Measurements from ENCODE around the gene PARP2.
"Not testable (repeated sequence)": the region's sequence is repeated elsewhere in the genome, so short reads cannot be mapped to it uniquely, and the experiment has no call there.

The PARP2 gene

DNA sequence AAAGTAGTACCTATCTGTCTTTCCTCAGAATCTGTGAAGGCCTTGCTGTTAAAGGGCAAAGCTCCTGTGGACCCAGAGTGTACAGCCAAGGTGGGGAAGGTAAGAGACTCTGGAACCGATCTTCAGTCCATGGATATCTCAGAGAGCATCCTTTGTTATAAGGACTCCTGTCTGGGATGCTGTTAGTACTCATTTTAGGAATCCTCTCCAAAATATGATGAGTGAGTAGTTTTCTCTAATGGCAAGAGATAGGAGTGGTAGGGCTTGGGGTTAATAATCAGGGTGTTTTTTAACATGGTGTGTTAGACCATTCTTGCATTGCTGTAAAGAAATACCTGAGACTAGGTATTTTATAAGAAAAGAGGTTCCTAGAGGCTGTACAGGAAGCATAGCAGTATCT is 1.9 kb downstream of the PARP2 start:
- no peak for DNase-seq (ENCODE audit: low read depth in 2 of 2)

DNA sequence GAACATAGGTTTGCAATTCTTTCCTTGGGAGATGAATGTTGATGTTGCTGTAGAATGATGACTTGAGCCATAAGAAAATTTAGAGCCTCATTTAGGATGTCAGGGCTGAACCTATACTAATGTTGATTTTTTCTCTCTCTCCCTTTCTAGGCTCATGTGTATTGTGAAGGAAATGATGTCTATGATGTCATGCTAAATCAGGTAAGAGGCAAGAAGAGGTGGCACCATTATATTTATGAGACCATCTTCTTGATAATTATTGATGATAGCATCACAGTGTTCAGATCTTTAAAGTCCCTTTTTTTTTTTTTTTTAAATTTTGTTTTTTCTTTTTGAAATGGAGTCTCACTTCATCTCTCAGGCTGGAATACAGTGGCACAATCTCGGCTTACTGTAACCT is 3.3 kb downstream of the PARP2 start:
- DNase-seq (ENCODE audit: low read depth in 2 of 2): no peak

DNA sequence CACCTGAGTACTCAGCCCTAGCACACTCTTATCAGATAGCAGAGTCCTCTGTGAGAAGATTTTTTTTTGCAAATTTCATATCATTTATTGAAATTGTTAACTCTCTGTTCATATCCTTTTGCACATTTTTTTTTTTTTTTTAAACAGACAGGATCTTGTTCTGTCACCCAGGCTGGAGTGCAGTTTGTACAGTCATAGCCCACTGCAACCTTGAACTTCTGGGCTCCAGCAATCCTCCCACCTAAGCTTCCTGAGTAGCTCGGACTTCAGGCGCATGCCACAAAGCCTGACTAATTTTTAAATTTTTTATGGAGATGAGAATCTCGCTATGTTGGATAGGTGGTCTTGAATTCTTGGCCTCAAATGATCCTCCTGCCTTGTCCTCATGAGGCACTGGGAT is 4.3 kb downstream of the PARP2 start:
- DNase-seq (ENCODE audit: low read depth in 2 of 2): no peak

DNA sequence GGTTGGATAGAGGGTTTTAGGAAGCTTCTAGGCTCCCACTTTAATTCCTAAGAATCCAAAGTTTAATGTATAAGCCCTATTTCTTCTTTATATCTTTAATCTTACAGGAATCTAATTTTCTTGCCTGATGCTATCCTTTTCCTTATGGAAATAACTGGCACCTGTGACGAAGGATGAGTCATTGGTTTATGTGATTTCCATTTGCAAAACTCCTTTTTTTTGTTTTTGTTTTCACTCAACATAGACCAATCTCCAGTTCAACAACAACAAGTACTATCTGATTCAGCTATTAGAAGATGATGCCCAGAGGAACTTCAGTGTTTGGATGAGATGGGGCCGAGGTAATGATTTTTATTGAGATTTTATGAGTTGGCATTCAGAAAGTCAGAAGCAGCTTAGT is 6.8 kb downstream of the PARP2 start:
- no peak for DNase-seq (ENCODE audit: low read depth in 2 of 2)

DNA sequence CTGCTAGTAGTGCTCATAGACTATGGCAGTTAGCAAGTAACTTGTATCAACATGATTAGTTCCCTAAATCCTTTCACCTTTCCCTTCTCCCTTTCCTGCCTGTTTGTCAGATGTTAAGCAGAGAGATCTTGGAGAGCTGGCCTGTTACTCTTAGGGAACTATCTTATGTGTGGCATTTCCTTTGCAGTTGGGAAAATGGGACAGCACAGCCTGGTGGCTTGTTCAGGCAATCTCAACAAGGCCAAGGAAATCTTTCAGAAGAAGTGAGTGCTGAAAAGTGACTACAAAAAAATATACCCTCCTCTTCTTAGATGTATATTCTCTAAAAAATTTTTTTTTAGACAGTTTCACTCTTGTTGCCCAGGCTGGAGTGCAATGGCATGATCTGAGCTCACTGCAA is 7.4 kb downstream of the PARP2 start:
- no peak for DNase-seq (ENCODE audit: low read depth in 2 of 2)

DNA sequence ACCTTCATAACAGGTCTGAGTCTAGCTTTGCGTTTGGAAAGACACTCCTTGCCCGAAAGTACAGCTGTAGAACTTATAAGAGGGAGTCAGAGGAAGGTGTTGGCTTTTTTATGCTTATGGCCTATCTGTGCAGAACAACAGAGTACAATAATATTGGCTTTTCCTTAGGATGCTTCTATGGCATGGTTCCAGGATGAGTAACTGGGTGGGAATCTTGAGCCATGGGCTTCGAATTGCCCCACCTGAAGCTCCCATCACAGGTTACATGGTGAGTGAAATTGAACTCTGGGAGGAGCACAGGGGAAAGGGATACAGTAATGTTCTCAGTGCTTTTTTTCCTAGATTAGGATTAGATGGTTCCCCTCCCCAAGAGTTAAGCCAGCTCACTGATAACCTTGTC is 13.0 kb downstream of the PARP2 start:
- no peak for DNase-seq (ENCODE audit: low read depth in 2 of 2)

DNA sequence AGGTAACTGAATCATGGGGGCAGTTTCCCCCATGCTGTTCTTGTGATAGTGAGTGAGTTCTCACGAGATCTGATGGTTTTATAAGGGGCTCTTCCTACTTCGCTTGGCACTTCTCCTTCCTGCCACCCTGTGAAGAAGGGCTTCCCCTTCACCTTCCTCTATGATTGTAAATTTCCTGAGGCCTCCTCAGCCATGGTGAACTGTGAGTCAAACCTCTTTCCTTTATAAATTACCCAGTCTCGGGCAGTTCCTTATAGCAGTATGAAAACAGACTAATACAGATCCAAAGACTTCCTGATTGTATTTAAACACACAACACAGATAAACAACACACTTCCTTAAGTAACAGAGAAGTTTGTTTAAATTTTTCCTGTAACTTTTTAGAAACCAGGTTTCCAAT is 15.0 kb downstream of the PARP2 start:
- DNase-seq (ENCODE audit: low read depth in 2 of 2): not testable (repeated sequence)

DNA sequence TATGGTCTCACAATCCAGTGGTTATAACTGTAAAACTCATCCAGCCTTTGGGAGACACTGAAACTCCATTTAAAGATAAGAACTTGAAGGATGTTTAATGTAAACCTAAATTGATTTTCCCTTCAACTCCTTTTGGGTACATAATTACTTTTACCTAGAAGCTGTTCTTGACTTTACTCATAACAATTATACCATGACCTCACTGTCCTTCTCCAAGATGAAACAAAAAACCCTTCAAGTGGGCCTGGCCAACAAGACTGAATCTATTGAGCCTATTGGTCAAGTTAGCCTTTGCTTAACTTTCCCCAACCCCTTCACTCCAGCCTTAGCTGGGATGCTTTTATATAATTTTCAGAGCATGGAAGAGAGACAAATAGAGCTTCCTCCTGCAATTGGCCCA is 22.5 kb downstream of the PARP2 start:
- no peak for DNase-seq (ENCODE audit: low read depth in 2 of 2)

DNA sequence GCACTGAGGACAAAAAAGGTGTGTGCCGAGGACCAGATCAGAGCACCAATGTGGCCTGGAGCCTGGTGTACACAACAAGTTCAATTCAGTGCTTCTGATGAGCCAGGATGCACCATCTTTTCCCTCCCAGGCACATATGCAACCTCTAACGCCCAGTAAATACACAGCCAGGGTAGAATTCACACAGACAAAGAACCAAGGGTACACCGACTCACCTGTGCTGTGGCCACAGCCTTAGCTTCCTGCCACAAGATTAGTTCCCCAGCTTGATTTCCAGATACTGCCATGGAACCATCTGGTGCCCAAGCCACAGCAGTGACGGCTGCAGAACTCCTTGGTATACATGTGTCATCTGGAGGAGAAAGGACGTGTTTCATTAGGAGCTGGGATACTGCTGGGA is 29.4 kb downstream of the PARP2 start:
- DNase-seq (ENCODE audit: low read depth in 2 of 2): no peak

DNA sequence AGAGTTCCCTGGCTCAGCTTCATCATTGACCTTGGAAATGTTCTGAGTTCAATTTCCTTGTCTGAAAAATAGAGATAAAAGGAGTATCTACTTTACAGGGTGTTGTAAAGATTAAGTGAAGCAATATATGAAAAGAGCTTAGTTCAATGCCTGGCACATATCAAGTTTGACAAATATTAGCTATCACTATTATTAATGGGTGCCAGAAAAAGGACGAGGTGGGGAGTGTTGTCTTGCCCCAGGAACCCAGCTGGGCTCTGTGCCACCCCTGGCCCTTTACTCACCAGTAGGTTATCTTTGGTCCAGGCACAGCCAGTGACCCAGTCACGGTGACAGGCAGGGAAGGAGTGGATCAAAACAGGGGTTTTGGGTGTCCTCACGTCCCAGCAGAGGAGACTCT is 32.0 kb downstream of the PARP2 start:
- no peak for DNase-seq (ENCODE audit: low read depth in 2 of 2)

DNA sequence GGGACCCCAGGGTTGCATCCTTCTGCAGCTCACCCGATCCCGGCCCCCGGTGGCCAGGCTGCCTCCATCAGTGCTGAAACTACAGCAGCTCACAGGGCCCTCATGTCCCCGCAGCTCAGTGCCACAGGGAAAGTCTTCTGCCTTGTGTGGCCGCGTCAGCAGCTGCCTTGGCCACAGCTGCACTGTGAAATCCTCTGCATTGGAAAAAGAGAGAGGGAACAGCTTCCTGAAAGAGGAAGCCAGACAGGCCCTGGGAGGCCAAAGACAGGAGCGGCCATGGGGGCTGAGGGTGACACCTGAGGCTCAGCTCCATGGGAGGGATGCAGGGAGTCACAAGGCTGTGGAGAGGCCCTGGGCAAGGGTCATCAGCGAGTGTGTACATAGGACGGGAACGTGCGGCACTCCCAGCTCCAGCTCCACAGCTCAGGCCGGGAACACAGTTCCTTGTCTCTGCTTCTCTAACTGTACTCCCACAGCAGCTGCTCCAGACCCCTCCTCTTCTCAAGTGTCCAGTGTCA is 32.7 kb downstream of the PARP2 start:
- no peak for DNase-seq (ENCODE audit: low read depth in 2 of 2)

DNA sequence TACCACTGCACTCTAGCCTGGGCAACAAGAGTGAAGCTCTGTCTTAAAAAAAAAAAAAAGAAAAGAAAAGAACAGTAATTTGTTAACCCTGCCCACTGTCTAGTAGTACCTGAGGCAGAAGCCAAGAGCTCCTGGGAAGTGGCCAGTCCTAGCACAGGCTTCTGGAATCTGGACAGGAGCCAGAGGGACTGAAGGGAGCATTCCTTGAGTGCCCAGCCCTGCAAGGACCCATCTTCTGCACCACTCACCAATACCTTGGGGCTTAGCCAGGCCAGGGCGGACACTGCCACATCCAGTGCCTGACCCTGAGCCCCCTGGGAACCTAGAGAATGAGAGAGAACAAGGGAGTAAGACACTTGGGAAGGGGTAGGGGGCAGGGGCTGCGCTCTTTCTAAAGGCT is 33.7 kb downstream of the PARP2 start:
- no peak for DNase-seq (ENCODE audit: low read depth in 2 of 2)

DNA sequence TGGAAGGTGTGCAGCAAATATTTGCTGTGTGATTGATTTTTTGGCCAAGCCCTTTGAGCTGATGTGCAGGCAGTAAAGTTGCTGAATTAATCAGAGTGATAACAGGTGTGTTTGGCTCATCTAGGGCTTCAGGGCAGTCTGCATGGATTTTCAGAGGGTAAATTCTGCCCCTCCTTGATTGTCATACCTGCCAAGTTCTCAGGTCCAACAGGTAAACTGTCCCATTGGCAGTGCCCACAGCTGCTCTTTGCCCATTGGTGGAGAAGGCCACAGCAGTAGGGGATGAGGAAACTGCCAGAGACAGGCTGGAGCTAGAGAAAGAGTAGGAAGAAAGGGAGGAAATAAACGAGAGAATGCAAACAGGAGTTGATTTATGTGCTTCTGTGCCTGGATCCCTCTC is 36.3 kb downstream of the PARP2 start:
- DNase-seq (ENCODE audit: low read depth in 2 of 2): no peak

DNA sequence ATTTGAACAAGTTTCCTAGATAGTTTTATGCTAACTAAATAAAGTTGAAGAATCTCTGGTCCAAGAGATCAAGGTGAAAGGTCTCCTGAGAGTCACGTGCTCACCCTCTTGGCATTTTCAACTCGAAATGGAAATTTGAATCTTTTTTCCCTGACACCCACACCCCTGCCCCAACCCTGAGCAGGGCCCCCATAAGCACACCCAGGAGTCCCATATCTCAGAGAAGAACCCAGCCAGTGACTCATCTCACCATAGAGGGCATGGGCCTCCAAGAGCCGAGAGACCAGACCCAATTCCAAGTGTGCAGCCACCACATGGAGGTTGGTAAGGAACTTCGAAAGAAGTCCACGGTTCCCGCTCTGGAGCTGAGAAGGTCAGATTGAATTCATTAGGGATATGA is 37.2 kb downstream of the PARP2 start:
- DNase-seq (ENCODE audit: low read depth in 2 of 2): no peak

DNA sequence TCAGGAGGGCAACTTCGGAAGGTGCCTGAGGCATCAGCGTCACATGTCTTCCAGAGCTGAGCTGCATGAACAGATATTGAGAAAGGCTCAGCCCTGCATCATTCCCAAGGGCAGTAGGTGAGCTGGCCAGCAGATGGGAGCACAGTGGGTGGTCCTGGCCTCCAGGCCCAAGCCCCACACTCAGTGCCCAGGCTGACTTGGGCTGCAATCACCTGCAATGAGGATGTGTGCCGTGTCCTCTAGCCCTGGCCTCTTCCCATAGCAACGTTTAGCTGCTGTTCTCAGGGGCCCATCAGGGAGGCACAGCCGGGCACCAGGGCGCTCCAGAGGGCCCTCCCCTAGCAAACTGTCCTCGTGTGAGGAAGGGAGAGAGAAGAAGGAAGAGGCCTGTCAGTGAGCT is 37.9 kb downstream of the PARP2 start:
- no peak for DNase-seq (ENCODE audit: low read depth in 2 of 2)

DNA sequence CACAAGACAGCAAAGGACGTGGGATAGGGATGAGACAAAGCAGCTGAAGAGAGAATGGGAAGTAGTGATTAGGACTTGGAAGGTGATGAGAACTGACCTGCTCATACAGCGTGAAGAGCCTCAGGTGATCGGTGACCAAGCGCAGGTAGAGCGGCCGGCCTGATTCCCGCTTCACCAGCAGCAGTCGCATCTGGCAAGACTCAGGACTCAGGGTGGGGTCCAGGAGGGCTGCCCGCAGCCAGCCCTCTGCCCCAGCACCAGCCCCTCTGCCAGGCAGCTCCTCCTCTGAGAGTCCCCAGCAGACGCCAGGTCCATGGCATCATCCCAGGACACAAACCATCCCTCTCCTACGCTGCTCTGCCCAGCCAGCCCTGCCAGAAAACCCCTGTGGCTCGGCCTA is 39.1 kb downstream of the PARP2 start:
- no peak for DNase-seq (ENCODE audit: low read depth in 2 of 2)

DNA sequence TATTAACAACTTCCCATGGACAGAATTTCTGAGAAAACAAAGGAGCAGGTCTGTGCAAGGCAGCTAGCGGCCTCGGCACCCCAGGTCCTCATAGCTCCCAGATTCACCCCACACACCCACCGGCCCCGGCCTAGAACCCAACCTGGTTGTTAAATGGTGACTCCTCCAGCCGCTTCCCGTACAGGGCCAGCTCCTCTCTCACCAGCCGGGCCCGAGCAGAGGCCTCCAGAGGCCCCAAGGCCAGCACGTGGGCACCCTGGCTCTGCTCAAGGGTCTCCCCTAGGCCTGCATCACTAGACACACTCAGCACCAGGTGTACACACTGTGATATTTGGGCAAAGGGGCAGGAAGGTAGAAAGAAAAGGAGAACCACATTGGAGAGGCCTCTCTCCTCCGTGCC is 39.6 kb downstream of the PARP2 start:
- DNase-seq (ENCODE audit: low read depth in 2 of 2): no peak

DNA sequence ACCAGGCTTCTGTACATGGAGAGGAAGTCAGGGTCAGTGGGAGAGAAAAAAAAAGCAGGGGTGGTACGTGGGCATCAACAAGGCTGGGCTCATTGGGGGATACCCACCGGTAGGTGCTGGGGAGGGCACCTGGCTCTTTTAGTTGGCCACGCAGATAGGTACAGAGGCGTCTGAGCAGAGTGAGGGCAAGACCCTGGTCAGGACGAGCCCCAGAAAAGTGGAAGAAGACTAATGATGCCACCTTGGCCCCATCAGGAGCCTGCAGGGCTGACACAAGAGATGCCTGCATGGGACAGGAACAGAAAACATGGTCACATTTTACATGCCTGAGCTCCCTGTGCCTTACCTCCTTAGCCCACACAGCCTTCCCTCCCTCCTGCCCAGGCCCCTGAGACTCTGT is 40.2 kb downstream of the PARP2 start:
- no peak for DNase-seq (ENCODE audit: low read depth in 2 of 2)

DNA sequence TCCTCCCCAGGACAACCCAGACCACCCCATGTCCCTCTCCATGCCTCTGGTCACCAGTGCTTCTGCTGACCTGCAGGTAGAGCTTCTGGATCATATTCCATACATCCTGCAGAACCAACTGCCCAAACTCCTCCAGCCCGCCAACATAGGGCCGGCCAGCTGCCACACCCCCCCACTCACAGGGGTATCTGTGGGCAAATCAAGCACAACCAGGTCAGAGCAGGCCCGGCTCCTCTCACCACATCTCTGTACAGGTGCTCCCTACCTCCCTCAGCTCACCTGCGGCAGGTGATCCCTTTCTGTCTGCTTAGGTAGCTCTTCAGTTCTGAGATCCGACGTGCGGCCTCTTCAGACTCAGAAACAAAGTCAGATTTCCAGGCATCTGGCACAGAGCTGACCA is 40.9 kb downstream of the PARP2 start:
- DNase-seq (ENCODE audit: low read depth in 2 of 2): no peak

DNA sequence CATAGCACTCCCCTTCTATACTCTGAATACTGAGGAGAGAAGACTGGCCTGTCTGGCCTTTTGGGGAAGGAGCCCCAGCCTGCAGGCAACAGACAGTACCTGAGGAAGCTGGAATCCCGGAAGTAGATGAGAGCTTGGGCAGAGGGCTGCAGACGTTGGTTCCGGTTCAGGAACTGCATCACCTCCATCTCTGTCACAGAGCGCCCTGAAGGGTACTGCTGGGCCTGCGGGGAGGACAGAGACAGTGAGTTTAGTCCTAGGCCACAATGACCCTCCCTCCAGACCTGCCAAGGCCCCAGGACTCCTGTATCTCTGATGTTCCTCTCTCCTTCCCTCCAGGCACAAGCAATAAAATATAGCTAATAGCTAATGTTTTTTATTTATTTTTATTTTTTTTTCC is 41.5 kb downstream of the PARP2 start:
- no peak for DNase-seq (ENCODE audit: low read depth in 2 of 2)

DNA sequence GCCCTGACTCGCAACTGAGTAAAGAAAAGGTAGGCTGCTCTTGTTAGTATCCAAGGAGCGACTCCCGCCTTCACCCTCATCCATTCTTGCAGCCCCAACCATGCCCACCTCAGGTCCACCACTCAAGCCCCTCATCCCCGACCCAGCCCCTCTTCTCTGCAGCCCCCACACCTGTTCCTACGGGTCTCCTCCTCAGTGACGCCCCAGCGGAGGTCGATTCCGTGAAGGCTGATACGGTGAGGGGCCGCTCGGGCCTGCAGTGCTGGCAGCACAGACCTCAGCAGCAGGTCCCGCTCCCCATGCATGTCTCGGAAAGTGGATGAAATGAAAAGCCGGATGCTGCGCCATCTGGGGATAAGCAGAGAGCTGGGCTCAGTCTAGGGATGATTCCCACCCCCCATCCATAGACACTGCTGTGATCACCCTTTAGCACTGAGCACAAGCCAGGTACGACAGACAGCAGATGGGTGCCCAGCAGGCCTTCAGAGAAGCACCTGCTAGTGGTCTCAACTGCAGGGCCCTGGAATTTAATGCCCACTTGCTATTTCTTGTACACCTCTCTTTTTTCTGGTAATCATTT is 42.9 kb downstream of the PARP2 start:
- no peak for DNase-seq (ENCODE audit: low read depth in 2 of 2)

DNA sequence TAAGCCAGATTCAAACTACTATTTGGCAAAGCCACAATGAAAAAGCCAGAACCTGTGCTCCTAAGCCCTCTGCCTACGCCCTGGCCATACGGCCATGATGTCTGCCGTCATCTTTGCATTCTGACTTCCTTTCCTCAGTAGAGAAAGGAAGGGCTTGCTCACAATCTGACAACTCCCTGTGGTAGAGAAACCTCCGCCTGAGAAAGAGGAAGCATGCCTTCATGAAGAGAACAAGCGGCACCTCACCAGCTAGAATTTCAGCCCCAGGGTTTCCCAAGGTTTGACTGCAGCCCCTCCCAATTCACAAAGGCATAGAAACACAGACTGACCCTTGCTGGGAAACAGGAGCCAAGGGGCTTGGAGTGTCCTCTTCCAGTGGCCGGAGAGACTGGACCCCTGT is 44.1 kb downstream of the PARP2 start:
- DNase-seq (ENCODE audit: low read depth in 2 of 2): no peak

DNA sequence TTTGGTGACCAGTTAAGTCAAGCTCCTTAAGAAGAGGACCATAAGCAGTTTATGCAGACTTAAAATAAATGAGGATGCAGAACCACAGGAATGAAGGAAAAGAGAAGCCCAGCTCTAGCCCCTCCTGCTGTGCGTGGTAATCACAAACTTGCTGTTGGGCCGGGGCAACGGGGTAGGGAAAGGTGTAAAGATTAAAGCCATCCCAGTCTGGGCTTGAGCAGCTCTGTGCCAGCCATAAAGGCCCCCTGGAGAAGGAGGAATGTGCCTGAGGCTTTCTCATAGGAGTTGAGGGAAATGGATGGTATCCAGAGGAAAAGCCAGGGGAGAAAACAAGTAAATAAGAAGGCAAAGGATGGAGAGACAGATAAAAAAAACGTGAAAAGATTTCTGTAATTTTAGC is 44.7 kb downstream of the PARP2 start:
- DNase-seq (ENCODE audit: low read depth in 2 of 2): no peak

DNA sequence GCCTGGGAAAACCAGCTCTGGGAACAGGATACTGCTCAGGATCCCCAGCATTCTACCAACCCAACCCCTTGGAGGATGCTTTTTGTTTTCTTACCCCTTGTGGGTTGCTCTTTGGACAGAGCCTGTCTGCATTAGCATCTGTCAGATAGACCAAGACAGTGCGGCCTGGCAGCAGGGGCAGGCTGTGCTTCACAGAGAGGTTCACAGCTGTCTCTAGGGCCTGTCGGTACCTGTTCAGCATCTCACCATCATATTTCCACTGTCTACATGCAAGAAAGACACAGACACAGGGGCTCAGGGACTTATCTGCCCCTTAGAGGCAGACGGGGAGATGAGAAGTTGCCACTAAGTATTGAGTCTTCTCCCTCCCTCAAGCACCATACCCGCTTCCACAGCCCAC is 48.1 kb downstream of the PARP2 start:
- DNase-seq (ENCODE audit: low read depth in 2 of 2): no peak

DNA sequence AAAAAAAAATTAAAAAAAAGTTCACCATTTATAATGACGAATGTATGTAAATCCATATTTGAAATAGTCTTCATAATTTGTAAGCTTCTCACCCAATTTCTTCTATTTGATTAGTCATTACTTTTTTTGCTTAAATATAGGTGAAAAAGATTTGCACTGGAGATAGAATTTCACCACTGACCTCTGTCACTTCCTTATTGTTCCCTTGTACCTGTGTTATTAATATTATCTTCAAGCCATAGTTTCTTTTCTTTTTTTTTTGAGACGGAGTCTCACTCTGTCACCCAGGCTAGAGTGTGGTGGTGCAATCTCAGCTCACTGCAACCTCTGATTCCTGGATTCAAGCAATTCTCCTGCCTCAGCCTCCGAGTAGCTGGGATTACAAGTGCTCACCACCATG is 54.1 kb downstream of the PARP2 start:
- no peak for DNase-seq (ENCODE audit: low read depth in 2 of 2)
